GM19463 (cell line): ENCODE measurements around the gene ALOX5.
"Not testable (repeated sequence)": the region's sequence is repeated elsewhere in the genome, so short reads cannot be mapped to it uniquely, and the experiment has no call there.

ENCODE experiments used
- ATAC-seq: cut with Tn5 transposase; IDR thresholded peaks from one replicate; pipeline ENCODE4 v1.9.1; 2021; ENCODE audit warnings: mild to moderate bottlenecking, moderate library complexity; ENCODE audit not compliant: unreplicated experiment

Gene ALOX5

DNA sequence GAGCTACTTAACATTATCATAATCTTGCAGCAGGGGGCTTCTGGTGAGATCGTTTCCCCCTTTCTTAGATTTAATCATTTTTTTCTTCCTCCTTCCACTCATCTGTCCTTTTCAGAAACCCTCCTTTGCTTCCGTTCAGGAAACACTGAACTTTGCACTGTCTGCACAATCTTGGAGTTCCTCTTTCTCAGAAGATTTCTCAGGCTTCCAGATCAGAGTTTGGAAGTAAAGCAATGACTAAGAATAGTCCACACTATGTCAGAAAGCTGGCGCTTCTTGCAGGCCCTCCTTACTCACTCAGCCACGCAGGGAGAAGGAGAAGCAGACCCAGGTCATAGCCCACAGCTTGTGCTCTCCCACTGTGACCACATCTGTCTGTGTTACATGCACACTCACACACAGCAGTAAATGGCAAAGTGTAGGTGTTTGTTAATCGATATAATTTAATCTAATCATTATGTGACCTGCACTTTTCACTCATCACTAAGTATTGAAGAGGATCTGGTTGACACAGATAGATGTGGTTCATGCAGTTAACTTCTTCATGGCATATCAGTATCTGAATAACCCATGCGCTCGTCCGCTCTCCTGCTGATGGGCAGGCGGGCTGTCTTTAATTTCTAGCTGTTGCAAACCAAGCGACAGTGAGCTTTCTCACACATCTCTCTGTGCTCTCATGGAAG, 30.2 kb downstream of the ALOX5 start:
- no peak for ATAC-seq

DNA sequence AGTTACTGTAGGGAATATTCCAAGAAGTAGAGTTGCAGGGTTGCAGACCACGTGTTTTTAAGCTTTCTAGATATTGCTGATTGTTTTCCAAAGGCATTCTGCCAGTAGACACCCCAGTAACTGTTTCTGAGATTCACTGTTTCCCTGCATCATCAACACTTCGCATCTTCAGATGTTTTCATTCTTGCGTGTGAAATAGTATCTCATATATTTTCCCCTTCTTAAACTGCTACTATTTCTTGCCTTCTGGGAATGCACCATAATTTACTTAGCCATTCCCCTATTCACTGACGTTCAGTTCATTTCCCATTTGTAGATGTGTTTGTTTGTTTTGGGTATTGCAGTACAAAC, 30.7 kb downstream of the ALOX5 start:
- no peak for ATAC-seq

DNA sequence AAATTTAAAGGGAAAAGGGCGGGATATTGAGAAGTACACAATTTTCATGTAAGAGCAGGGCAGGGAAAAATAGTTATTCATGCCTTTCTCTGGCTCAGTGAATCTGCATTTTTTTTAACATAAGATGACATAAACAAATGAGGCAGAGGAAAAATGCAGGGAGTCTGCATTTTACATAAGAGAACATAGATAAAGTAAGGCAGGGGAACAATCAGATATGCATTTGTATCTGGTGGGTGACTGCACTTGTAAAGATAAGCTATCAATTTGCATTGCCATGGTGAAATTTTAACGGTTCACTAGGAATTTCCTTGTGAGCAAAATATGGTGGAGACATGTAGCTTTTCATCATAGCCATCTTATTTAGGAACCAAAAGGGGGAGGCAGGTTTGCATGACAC, 33.5 kb downstream of the ALOX5 start:
- ATAC-seq: no peak

DNA sequence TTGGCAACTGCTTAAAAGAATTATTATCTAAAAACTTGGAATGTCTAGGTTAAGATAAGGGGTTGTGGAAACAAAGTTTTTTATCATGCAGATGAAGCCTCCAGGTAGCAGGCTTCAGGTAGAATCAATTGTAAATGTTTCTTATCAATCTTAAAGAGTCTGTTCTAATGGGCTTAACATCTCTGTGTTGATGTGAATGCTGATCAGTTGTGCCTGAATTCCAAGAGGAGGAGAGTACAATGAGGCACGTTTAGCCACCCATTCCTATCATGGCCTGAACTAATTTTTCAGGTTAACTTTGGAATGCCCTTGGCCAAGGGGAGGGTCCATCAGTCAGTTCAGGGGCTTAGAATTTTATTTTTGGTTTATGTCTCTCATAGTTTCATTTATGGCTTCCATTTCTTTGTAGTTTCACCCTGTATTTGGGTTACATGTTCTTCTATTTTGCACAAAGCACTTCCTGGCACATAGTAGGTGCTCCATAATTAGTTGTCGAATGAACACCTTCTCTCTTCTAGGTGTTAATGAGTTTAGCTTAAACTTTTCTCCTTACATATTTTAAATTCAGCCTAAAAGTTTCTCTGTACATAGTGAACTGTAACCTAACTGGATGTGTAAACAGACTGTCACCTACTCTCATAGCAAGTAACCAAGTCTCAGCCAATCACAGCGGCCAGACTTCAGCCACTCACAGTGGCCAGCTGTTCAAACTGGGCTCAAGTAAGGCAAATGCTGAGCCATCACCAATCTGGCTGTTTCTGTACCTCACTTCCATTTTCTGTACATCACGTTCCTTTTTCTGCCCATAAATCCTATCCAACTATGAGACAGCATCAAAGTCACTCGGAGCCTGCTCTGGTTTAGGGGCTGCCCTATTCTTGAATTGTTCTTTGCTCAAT, 34.7 kb downstream of the ALOX5 start:
- no peak for ATAC-seq

DNA sequence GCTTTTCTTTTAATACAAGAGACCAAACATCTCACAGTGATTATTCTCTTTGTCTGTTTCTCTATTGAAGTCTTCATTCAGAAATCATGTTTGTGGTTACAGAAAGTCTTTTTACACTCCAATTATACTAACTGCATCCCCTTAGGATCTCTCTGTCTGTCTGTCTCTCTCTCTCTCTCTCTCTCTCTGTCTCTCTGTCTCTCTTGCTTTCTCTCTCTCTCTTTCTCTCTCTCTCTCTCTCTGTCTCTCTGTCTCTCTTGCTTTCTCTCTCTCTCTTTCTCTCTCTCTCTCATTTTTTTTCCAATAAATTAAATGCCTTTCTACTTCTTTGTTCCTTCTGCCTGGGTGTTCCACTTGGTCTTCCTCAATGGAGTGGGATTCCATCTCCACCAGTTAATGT, 35.3 kb downstream of the ALOX5 start:
- ATAC-seq: not testable (repeated sequence)

DNA sequence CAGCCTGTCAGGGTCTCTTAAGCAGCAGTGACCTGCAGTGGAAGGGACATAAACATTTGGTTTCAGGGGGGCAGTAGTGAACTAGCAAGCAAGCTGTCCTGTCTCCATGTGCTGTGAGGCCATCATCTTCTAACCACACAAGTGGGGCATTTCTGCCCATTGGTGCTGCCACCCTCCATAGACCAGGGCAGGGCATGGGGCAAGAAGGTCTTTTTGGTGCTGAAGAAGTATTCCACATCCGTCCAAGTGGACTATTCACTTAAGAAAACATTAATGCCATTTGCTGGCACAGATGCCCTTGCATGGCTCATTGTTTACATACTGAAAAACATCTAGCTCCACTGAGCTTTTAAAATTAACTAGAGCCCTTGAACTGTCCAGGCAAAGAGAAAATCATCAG, 35.8 kb downstream of the ALOX5 start:
- ATAC-seq: no peak

DNA sequence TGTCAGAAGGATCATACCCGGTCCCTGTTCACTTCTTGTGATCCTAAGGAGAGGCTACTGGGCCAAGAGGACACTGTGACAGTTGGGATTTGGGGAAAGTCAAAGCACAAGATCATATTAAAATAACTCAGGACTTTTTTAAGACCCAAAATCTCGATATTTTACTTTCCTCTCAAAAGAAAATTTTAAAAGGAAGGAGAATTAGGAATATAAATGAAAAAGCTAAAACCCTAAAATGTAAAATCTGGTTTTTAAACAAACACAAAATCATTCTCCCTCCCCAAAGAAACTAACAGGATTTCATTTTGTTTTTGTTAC, 36.4 kb downstream of the ALOX5 start:
- ATAC-seq: no peak

DNA sequence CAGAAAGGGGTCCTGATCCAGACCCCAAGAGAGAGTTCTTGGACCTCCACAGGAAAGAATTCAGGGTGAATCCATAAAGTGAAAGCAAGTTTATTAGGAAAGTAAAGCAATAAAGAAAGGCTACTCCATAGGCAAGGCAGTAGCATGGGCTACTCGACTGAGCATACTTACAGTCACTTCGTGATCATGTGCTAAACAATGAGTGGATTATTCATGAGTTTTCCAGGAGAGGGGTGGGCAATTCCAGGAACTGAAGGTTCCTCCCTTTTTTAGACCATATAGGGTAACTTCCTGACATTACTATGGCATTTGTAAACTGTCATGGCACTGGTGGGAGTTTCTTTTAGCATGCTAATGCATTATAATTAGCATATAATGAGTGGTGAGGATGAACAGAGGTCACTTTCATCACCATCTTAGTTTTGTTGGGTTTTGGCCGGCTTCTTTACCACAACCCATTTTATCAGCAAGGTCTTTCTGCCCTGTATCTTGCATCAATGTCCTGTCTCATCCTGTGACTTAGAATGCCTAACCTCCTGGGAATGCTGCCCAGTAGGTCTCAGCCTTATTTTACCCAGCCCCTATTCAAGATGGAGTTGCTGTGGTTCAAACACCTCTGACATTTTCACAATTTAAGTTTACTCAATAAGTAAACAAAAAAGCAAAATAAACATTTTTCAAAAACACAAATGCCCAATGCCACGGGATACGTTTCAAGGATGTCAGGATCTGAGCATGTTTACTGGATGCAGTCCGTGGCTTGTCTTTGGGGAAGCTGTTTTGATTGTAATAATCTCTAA, 37.0 kb downstream of the ALOX5 start:
- no peak for ATAC-seq

DNA sequence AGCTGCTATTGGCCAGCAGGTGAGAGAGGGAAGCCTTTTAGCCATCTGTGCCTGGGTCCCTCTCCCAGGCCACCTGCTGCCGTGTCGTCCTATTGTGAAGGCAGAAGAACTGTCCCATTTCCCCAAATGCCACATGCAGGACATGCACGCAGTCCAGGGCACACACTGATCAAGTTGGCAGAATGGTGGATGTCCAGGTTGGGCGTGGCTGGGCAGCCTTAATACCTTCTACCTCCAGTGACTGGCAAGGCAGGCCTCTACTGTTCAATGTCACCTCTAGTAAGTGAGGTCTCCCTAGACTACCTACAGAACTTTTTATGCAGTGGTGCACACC, 37.6 kb downstream of the ALOX5 start:
- no peak for ATAC-seq

DNA sequence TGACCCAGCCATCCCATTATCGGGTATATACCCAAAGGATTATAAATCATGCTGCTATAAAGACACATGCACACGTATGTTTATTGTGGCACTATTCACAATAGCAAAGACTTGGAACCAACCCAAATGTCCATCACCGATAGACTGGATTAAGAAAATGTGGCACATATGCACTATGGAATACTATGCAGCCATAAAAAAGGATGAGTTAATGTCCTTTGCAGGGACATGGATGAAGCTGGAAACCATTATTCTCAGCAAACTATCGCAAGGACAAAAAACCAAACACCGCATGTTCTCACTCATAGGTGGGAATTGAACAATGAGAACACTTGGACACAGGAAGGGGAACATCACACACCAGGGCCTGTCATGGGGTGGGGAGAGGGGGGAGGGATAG, 41.0 kb downstream of the ALOX5 start:
- ATAC-seq: not testable (repeated sequence)

DNA sequence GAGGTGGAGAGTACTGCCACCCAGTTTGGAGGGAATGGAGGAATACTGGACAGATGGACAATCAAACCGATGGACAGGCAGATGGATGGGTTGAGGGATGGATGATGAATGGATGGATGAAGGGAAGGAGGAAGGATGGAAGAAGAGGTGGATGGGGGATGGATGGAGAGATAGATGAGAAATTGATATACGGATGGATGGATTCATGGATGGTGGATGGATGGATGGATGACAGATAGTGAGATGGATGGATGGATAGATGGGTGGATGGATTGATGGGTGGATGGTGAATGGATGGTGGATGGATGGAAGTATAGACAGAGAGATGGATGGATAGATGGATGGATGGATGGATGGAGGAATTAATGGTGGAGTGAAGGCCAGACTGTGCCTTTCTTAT, 42.6 kb downstream of the ALOX5 start:
- no peak for ATAC-seq

DNA sequence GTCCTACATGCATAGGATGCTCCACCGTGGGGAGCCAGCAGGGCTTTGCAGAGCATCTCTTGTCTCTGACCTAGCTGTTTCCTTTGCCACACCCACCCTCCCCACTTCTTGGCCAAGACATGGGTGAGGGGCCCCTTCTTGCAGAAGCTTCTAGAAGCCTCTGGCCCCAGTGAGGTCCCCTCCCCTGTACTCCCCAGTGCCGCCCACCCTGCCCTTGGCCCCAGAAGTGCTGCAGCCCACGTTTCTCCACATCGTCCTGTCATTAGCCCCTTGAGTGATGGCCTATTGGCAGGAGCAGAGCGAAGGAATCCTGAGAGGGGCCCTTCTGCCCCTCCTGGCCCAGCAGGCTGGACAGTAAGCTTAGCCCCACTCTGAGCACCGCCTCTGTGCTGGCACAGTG, 43.7 kb downstream of the ALOX5 start:
- ATAC-seq: no peak

DNA sequence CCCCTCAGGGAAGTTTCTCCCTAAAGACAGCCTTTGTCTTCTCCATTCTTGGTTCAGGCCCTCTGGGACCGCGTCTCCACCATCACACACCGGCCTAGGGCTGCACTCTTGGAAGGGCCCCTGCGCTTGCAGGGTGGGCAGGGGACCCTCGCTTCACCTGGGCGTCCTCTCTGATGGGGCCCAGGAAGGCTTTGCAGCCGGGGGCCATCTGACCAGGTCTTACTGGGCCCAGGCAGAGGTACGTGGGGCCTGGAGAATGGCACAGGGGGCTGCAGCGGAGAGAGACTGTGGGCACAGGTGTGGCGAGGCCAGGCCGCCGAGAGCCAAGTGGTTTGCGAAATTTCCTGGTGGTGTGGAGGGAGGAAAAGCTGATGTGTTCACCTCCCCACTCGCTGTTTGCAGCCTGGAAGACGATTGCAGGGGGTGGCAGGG, 44.4 kb downstream of the ALOX5 start:
- no peak for ATAC-seq

DNA sequence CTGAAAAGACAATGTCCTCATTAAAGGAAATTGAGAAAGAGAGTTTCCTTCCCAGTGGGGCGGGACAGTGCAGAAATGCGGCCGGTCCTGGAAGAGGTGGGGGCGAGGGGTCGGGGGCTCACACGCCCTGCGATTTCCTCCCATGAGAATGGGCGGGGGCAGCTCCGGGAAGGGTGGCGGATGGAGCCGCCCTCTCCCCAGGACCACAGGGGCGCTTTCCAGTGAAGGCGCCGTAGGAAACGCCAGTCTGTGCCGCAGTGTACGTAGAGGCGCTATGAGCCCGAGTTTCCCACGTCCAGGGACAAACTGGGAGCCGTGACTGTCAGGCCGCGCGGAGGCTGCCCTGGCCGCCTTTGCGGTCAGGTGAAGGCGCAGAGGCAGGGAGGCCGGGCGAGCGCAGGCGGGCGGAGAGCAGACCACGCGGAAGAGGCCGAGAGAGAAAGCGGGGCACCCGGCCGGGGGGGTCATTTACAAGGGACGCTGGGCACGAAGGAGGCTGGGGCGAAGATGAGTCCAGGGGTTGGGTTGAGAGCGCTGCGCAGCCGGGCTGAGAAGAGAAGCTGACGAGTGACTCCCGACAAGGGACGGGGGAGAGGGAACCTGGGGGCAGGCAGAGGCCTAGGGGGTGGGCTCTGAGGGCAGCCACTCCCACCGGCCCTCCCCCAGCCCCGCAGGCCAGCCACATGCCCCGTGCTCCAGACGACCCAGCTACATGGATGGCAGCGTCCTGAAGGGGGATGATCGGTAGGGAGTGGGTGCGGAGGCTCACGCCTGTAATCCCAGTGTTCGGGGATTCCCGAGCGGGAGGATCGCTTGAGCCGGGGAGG, 45.0 kb downstream of the ALOX5 start:
- peak; percentile 63 for ATAC-seq

DNA sequence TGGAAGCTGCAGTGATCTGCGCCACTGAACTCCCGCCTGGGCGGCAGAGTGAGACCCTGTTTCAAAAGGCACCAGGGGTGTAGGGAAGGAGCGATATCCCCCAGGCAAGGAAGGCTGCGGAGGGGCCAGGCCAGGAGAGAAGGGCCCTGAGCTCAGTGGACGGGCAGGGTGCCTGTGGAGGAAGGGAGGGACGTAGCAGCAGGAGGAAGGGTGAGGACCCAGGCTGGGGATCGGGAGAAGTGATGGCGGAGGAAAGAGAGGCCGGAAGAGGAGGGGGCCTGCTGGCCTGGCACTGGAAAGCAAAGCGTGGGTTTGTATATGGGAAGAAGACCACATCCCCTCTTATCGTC, 45.6 kb downstream of the ALOX5 start:
- ATAC-seq: no peak

DNA sequence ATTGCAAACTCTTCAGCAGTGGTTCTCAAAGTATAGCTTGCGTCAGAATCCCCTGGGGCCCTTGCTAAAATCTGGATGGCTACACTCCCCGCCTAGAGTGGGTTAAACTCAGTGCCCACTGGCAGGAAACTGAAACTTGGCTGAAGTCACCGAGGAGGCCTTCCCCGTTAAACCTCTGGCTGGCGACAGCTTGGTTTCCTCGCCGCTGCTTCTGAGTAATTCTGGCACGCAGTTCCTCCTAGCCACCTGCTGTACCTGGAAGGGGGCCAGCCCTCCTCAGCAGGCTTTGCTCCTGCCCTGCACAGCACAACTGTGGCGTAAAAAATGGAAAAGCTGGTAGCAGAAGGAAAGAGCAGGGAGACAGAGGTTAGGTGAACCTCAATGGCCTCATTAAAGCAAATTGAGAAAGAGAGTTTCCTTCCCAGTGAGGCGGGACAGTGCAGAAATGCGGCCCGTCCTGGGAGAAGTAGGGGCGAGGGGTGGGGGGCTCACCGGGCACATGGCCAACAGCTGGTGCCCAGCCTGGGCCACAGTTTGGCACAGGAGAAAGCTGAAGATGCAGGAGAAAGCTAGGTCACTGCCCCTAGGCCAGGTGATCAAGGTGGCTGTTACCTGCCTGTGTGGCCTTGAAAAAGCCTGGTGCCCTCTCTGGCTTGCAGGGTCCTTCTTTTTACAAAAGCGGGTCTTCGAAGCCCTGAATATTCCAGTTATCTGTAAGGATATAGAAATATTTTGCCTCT, 46.6 kb downstream of the ALOX5 start:
- peak; percentile 59 for ATAC-seq

DNA sequence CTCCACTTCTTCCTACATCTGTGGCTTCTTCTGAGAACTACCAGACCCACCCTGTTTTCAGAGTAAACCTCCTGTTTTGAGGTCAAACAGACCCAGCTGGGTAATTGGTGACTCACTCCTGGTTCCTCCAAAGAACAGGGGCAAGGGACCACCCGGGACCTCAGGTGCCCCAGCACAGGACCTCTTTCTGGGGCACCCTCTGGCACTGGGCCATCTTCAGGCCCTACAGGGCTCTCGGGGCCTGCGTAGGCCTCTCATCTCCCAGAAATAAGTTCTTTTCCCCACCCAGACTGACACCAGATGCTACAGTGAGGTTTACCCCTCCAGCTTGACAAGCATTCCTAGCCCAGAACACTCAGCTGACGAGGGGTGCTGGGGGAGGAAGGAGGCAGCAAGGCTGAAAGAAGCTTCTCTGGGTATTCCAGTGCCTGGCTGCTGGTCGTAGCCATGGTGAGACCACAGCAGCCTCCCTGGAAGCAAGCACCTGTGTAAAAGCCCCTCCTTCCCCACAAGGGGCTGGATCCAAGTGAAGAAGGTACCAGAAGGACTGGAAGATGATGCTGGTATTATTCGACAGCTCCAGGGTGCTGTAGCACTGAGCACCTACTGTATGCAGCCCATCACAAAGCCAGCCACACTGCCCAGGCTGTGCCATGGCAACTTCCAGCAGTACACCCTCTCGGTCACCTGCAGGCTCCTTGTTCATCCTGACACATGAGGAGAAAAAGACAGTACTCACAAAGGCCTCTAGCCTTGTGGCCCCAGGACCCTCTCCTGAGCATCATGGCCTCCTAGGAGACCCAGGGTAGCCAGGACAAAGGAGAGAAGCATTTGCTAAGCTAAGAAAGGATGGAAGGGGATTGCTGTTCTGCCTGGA, 47.4 kb downstream of the ALOX5 start:
- peak; percentile 21 for ATAC-seq

DNA sequence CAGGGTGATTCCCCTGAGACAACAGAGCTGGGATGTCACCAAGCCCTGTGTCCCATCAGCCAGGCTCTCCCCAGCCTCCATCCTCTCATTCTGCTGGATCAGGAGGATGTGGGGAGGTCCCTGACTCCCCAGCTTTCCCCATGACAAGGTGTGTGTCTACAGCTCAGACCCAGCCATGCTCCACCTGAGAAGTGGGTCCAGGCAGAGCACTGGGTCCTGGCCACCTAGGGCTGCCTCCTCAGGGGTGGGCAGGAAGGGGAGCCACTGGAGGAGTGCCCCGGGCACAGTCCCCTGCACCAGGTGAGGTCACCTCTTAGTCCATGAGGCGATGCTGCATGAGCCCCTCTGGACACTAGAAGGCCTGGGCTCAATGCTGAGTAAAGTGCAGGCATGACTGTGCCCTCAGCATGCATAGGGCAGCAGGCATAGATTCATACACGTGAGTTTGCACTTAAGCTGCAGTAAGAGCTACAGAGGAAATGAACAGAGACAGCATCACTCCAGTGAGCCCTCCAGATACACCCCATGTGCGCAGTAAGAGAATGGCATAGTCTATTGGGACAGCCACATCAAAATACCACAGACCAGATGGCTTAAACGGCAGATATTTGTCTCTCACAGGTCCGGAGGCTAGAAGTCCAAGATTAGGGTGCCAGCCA, 48.3 kb downstream of the ALOX5 start:
- ATAC-seq: no peak
